ENCODE results near the gene SLC9A9.

SLC9A9 gene

DNA sequence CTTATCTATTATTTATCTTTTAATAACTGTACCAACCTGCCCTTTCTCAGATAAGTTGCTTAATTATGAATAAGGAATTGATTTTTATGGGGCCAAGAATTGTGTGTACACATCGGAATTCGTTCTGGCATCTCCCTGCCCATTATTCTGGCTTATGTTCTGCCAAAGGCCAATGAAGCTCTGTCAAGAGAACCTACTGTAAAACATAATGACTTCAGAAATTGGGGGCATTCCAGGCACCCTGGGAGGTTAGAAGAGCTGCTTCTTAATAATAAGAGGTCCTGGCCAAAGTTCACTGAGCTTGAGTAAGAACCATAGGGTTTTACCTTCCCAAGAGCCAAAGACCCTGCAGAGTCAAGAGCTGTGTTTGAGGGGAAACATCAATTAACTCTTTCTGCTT lies 261.7 kb downstream of the SLC9A9 start:
- no peaks in the 10 kb centered on the region for H3K27me3 ChIP-seq (ENCODE audit: insufficient read depth, low read length, poor library complexity)
- peak overlapping the region in 1 of 2 experiments; percentile 31; a peak in 2 of 4 replicates for H3K4me3 ChIP-seq (ENCODE audit: low read depth in 1 of 2, low read length in 2 of 2)
- H3K4me2 ChIP-seq (ENCODE audit: insufficient read depth, low read length) = peak overlapping the region; percentile 57
- H3K36me3 ChIP-seq (ENCODE audit: insufficient read depth, low read length) = no peaks in the 10 kb centered on the region
- peak overlapping the region; percentile 58; the same call in 1 of the 2 replicates for H2AFZ ChIP-seq (ENCODE audit: low read depth, low read length)
- no peaks in the 10 kb centered on the region for H4K20me1 ChIP-seq (ENCODE audit: insufficient read depth, low read length)
- peaks cover 39% of the 10 kb centered on the region for H3K4me1 ChIP-seq (ENCODE audit: insufficient read depth, low read length)
- no peak for DNase-seq
- H3K79me2 ChIP-seq (ENCODE audit: insufficient read depth, low read length) = no peaks in the 10 kb centered on the region
- TF ChIP-seq, protein P1, sequence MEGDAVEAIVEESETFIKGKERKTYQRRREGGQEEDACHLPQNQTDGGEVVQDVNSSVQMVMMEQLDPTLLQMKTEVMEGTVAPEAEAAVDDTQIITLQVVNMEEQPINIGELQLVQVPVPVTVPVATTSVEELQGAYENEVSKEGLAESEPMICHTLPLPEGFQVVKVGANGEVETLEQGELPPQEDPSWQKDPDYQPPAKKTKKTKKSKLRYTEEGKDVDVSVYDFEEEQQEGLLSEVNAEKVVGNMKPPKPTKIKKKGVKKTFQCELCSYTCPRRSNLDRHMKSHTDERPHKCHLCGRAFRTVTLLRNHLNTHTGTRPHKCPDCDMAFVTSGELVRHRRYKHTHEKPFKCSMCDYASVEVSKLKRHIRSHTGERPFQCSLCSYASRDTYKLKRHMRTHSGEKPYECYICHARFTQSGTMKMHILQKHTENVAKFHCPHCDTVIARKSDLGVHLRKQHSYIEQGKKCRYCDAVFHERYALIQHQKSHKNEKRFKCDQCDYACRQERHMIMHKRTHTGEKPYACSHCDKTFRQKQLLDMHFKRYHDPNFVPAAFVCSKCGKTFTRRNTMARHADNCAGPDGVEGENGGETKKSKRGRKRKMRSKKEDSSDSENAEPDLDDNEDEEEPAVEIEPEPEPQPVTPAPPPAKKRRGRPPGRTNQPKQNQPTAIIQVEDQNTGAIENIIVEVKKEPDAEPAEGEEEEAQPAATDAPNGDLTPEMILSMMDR (IDR thresholded peaks at IDR 0.05; ENCODE audit: borderline replicate concordance, extremely low read depth, low read length, poor library complexity, severe bottlenecking) = no peak
- TF ChIP-seq EZH2 (IDR thresholded peaks at IDR 0.05; ENCODE audit: borderline replicate concordance, low read depth, low read length, severe bottlenecking) = no peak
- ATAC-seq (ENCODE audit: insufficient read depth, low read depth) = no peak
- peak overlapping the region; percentile 43 for H3K9ac ChIP-seq (ENCODE audit: low read depth, low read length)
- H3K9me3 ChIP-seq (ENCODE audit: insufficient read depth, low read length, severe bottlenecking) = no peaks in the 10 kb centered on the region
- peak overlapping the region; percentile 72 for H3K27ac ChIP-seq (ENCODE audit: low read length)

DNA sequence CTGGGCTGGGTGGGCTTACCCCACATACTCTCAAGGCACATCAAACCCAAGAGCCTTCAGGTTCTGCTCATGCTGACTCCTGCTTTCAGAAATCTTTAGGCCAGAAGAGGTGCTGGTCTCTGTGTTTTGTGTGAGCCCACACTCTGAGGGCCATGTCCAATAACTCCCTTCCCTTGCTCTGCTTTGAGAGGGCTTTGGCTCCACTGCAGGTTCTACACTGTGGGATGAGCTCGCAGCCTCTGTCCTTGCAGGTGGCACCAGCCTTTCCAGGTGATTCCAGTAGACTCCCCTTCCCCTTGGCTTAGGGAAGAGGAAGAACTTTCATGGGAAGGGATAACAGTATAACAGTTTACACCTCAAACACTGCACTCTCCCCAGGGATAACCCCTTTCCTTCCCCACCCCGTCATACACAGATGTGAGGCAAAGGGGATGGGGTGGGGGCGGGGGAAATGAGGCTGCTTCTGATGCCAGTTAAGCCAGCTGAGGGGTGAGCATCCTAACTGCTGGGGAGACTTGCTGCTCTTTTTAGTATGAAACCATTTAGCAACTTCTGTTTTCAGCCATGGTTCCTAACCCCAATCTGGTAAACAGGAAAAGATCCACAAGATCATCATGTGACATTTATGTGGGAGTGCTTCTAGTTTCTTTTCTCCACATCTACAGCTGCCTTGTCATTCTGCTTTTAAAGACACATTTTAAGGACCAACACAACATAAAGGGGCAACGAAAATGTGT lies 262.4 kb downstream of the SLC9A9 start:
- DNase-seq (peak; percentile 55), ATAC-seq (ENCODE audit: insufficient read depth, low read depth) (peak; percentile 75)

DNA sequence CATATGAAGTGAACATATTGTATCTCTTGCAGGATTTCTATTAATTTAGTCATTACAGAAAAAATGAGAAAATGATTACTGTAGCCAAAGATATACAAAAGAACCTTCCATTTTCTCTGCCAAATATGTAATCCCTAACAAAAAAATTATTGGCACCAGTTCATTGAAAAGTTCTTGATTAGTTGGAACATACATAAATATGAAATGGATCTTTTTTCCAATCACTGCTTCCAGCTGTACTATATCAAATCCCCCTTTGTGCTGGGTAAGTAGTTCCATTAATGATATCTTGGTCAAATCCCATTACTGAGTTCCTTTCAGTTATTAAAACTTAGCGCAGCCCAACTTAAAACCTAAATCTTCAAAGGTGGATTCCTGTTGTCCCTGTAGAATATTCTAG lies 263.8 kb downstream of the SLC9A9 start:
- ATAC-seq (ENCODE audit: insufficient read depth, low read depth) = no peak

More for the DNA sequence above, 262.4 kb downstream of the SLC9A9 start:
- TF ChIP-seq, protein P1 (IDR thresholded peaks at IDR 0.05; ENCODE audit: borderline replicate concordance, extremely low read depth, low read length, poor library complexity, severe bottlenecking) = no peak
- TF ChIP-seq EZH2 (IDR thresholded peaks at IDR 0.05; ENCODE audit: borderline replicate concordance, low read depth, low read length, severe bottlenecking) = no peak
- Histone ChIP-seq H3K79me2 (ENCODE audit: insufficient read depth, low read length) (no peaks in the 10 kb centered on the region), H3K4me1 (ENCODE audit: insufficient read depth, low read length) (peaks cover 39% of the 10 kb centered on the region), H3K4me2 (ENCODE audit: insufficient read depth, low read length) (peak overlapping the region; percentile 57), H3K27ac (ENCODE audit: low read length) (peak overlapping the region; percentile 72), H3K27me3 (ENCODE audit: insufficient read depth, low read length, poor library complexity) (no peaks in the 10 kb centered on the region), H3K36me3 (ENCODE audit: insufficient read depth, low read length) (no peaks in the 10 kb centered on the region), H3K9me3 (ENCODE audit: insufficient read depth, low read length, severe bottlenecking) (no peaks in the 10 kb centered on the region), H3K4me3 (ENCODE audit: low read depth in 1 of 2, low read length in 2 of 2) (peak overlapping the region in 1 of 2 experiments; percentile 31; a peak in 2 of 4 replicates), H2AFZ (ENCODE audit: low read depth, low read length) (peak overlapping the region; percentile 58), H3K9ac (ENCODE audit: low read depth, low read length) (peak overlapping the region; percentile 43), H4K20me1 (ENCODE audit: insufficient read depth, low read length) (no peaks in the 10 kb centered on the region)

DNA sequence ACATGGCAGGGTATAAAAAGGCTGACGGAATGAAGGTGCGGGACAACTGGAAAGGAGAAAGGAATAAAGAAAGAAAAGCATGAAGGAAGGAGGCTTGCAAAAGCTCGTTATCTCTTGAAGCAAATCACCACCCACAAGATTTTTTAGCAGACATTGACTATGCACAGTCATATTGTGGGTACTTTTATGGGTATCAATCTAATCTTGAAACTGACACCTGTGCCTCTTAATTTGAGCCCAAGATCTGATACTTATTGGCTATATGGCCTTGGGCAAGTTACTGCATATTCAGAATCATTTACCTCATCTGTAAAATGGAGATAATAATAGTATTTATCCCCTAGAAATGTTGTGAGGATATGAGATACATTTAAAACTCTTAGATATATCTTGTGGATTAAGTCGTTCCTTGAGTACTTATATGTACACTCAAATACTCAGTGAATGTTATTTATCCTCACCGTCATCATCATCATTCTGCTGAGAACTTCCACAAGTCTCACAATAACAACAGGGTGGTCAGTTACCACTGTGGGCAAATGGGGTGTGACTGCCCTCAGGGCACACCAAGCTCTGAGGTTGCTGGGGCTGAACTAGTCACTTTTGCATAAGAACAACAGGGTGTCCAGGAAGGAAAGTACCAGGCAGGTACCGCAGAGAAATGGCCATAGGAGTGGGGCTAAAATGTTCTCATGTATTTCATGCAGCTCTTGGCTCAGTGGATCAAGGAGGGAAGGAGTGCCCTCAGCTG lies 266.1 kb downstream of the SLC9A9 start:
- Histone ChIP-seq H3K4me3 (ENCODE audit: low read depth in 1 of 2, low read length in 2 of 2) (no peak overlapping the region), H3K4me2 (ENCODE audit: insufficient read depth, low read length) (no peak overlapping the region), H4K20me1 (ENCODE audit: insufficient read depth, low read length) (no peaks in the 10 kb centered on the region), H2AFZ (ENCODE audit: low read depth, low read length) (no peak overlapping the region), H3K27me3 (ENCODE audit: insufficient read depth, low read length, poor library complexity) (no peaks in the 10 kb centered on the region), H3K27ac (ENCODE audit: low read length) (no peak overlapping the region), H3K9me3 (ENCODE audit: insufficient read depth, low read length, severe bottlenecking) (no peaks in the 10 kb centered on the region), H3K36me3 (ENCODE audit: insufficient read depth, low read length) (no peaks in the 10 kb centered on the region), H3K4me1 (ENCODE audit: insufficient read depth, low read length) (peaks cover 26% of the 10 kb centered on the region), H3K9ac (ENCODE audit: low read depth, low read length) (no peak overlapping the region), H3K79me2 (ENCODE audit: insufficient read depth, low read length) (no peaks in the 10 kb centered on the region)
- TF ChIP-seq, protein P1 (IDR thresholded peaks at IDR 0.05; ENCODE audit: borderline replicate concordance, extremely low read depth, low read length, poor library complexity, severe bottlenecking) = no peak
- TF ChIP-seq EZH2 (IDR thresholded peaks at IDR 0.05; ENCODE audit: borderline replicate concordance, low read depth, low read length, severe bottlenecking) = no peak
- DNase-seq = no peak
- ATAC-seq (ENCODE audit: insufficient read depth, low read depth) = no peak

More for the DNA sequence above, 263.8 kb downstream of the SLC9A9 start:
- Histone ChIP-seq H3K9me3 (ENCODE audit: insufficient read depth, low read length, severe bottlenecking) (no peaks in the 10 kb centered on the region), H3K79me2 (ENCODE audit: insufficient read depth, low read length) (no peaks in the 10 kb centered on the region), H3K9ac (ENCODE audit: low read depth, low read length) (no peak overlapping the region), H3K27ac (ENCODE audit: low read length) (peak overlapping the region; percentile 72; the same call in 1 of the 2 replicates), H3K4me3 (ENCODE audit: low read depth in 1 of 2, low read length in 2 of 2) (no peak overlapping the region), H3K36me3 (ENCODE audit: insufficient read depth, low read length) (no peaks in the 10 kb centered on the region), H4K20me1 (ENCODE audit: insufficient read depth, low read length) (no peaks in the 10 kb centered on the region), H3K4me2 (ENCODE audit: insufficient read depth, low read length) (no peak overlapping the region), H3K4me1 (ENCODE audit: insufficient read depth, low read length) (peaks cover 39% of the 10 kb centered on the region), H3K27me3 (ENCODE audit: insufficient read depth, low read length, poor library complexity) (no peaks in the 10 kb centered on the region), H2AFZ (ENCODE audit: low read depth, low read length) (no peak overlapping the region)
- no peak for DNase-seq
- TF ChIP-seq EZH2 (IDR thresholded peaks at IDR 0.05; ENCODE audit: borderline replicate concordance, low read depth, low read length, severe bottlenecking) = no peak

All from DND-41 (cell line).